HEK293 (cell line): ENCODE results near the gene ZNF48.
A peak's percentile ranks its signal among the peaks of the same experiment; 100 is the strongest.

Experiments
- CTCF ChIA-PET: fragments of 350-600 bp; formaldehyde crosslinking; extraction: SDS; loops from one replicate; lab custom pipeline; 2021; ENCODE audit warnings: antibody characterized with exemption; lab: Yijun Ruan, JAX
- POLR2A ChIA-PET: fragments of 300-600 bp; formaldehyde crosslinking; extraction: SDS; loops from one replicate; lab custom pipeline; 2020; ENCODE audit warnings: antibody characterized with exemption, inconsistent platforms; lab: Yijun Ruan, JAX
- H3K27ac ChIP-seq: fragments of 200-500 bp; sonication (Bioruptor generic); 2 replicates; pipeline ENCODE4 v1.5.1; 2014; ENCODE audit warnings: low read depth, low read length, control low read depth, inconsistent platforms; ENCODE audit errors: extremely low read depth
- H3K36me3 ChIP-seq, 2 experiments: fragments of 200-500 bp in 1 of 2; sonication (Bioruptor generic) in 1 of 2; 1 replicate in 1 of 2; 2 replicates in 1 of 2; pipeline ENCODE4 v1.5.1; 2014 to 2017; ENCODE audit warnings: inconsistent platforms in 2 of 2, low read length in 2 of 2; ENCODE audit not compliant: control insufficient read depth in 2 of 2, insufficient read depth in 1 of 2
- H3K4me1 ChIP-seq: fragments of 200-500 bp; sonication (Bioruptor generic); 2 replicates; pipeline ENCODE4 v1.5.1; 2014; ENCODE audit warnings: mild to moderate bottlenecking, low read length, inconsistent platforms; ENCODE audit not compliant: control insufficient read depth, insufficient read depth
- H3K4me3 ChIP-seq: 2 replicates; pipeline ENCODE4 v1.5.1; 2011; ENCODE audit warnings: low read depth, mild to moderate bottlenecking, control low read depth, low read length, moderate library complexity
- H3K9me3 ChIP-seq: fragments of 200-500 bp; sonication (Bioruptor generic); 2 replicates; pipeline ENCODE4 v1.5.1; 2014; ENCODE audit warnings: low read depth, low read length, inconsistent platforms; ENCODE audit not compliant: control insufficient read depth, insufficient read depth
- REST ChIP-seq: fragments of 450-650 bp; formaldehyde crosslinking; IDR thresholded peaks from 2 replicates; pipeline ENCODE4 v1.5.1; 2016; ENCODE audit warnings: missing biosample characterization, missing genetic modification characterization
- SALL2 ChIP-seq: fragments of 450-650 bp; formaldehyde crosslinking; IDR thresholded peaks from 2 replicates; pipeline ENCODE4 v1.5.0; 2017; ENCODE audit warnings: missing biosample characterization, mild to moderate bottlenecking, missing genetic modification characterization, borderline replicate concordance
- SP7 ChIP-seq: fragments of 450-650 bp; formaldehyde crosslinking; IDR thresholded peaks from 2 replicates; pipeline ENCODE4 v1.5.1; 2016; ENCODE audit warnings: missing biosample characterization, missing genetic modification characterization
- TSHZ1 ChIP-seq: fragments of 450-650 bp; formaldehyde crosslinking; IDR thresholded peaks from 2 replicates; pipeline ENCODE4 v1.5.1; 2016; ENCODE audit warnings: missing biosample characterization, missing genetic modification characterization, borderline replicate concordance
- ZBTB10 ChIP-seq: fragments of 450-650 bp; formaldehyde crosslinking; IDR thresholded peaks from 2 replicates; pipeline ENCODE4 v1.5.1; 2016; ENCODE audit warnings: missing biosample characterization, missing genetic modification characterization
- ZNF133 ChIP-seq: fragments of 450-650 bp; formaldehyde crosslinking; IDR thresholded peaks from 2 replicates; pipeline ENCODE4 v1.5.1; 2016; ENCODE audit warnings: missing biosample characterization, missing genetic modification characterization
- ZNF211 ChIP-seq: fragments of 450-650 bp; formaldehyde crosslinking; IDR thresholded peaks from 2 replicates; pipeline ENCODE4 v1.5.1; 2016; ENCODE audit warnings: low read depth, missing biosample characterization, missing genetic modification characterization
- ZNF221 ChIP-seq: fragments of 450-650 bp; formaldehyde crosslinking; IDR thresholded peaks from 2 replicates; pipeline ENCODE4 v1.5.1; 2017; ENCODE audit warnings: missing biosample characterization, missing genetic modification characterization, borderline replicate concordance
- ZNF239 ChIP-seq: fragments of 450-650 bp; formaldehyde crosslinking; IDR thresholded peaks from 2 replicates; pipeline ENCODE4 v1.5.1; 2016; ENCODE audit warnings: missing biosample characterization, missing genetic modification characterization
- ZNF248 ChIP-seq: fragments of 450-650 bp; formaldehyde crosslinking; IDR thresholded peaks from 2 replicates; pipeline ENCODE4 v1.5.1; 2017; ENCODE audit warnings: missing biosample characterization, missing genetic modification characterization
- ZNF311 ChIP-seq: fragments of 450-650 bp; formaldehyde crosslinking; IDR thresholded peaks from 2 replicates; pipeline ENCODE4 v1.5.1; 2017; ENCODE audit warnings: missing biosample characterization, missing genetic modification characterization, borderline replicate concordance
- ZNF423 ChIP-seq: fragments of 450-650 bp; formaldehyde crosslinking; IDR thresholded peaks from 2 replicates; pipeline ENCODE4 v1.5.1; 2016; ENCODE audit warnings: missing biosample characterization, missing genetic modification characterization
- ZNF555 ChIP-seq: fragments of 450-650 bp; formaldehyde crosslinking; conservative IDR thresholded peaks from 2 replicates; pipeline ENCODE4 v1.5.1; 2017; ENCODE audit warnings: missing biosample characterization, mild to moderate bottlenecking, missing genetic modification characterization, inconsistent platforms
- TF ChIP-seq, protein P1 (sequence below): fragments of 450-650 bp; IDR thresholded peaks from 2 replicates; pipeline ENCODE4 v1.5.1; 2018; ENCODE audit warnings: missing biosample characterization, mild to moderate bottlenecking, missing genetic modification characterization
- TF ChIP-seq, protein P2 (sequence below): fragments of 450-650 bp; formaldehyde crosslinking; IDR thresholded peaks from 2 replicates; pipeline ENCODE4 v1.5.1; 2017; ENCODE audit warnings: missing biosample characterization, mild to moderate bottlenecking, missing genetic modification characterization, moderate library complexity
- TF ChIP-seq, protein P3 (sequence below): fragments of 450-650 bp; formaldehyde crosslinking; IDR thresholded peaks from 2 replicates; pipeline ENCODE4; 2016; ENCODE audit warnings: missing biosample characterization, missing genetic modification characterization

The ZNF48 gene

DNA sequence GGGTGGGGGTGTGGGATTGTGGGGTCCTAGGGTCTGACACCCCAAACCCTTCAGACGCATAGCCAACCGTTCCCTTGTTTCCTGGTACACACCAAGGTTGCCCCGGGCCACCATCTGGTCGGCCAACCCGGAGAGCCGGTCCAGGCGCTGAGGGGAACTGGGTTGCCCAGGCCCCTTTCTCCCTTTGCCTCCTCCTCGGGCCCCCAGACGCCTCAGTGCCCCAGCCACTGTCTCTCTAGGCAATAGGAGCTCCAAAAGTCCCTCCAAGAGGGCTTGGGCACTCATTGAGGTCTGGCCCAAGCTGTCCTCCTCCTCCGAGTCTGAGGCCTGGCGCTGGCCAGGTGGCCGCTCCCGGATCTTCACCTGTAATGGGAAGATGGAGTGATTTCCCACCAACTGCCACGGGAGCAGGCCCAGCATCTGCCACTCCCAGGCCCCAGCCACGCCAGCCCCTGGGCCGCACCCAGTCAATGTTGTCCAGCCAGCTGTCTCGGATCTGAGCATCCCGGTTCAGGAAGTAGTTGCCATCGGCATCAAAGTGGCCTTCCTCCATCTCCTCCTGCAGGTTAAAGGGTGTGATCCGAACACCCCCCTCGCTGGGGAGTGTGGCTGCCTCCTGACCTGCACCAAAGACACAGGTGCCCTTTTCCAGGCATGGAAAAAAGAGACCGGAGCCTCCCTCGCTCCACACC, 41.6 kb upstream of the ZNF48 start:
- CTCF ChIA-PET: interaction anchor here (0.6 to 1.6 kb wide), 4 partner anchors 15 to 331 kb away, joined by 3 to 6 read pairs (median 4); no protein-coding TSS in a partner anchor
- POLR2A ChIA-PET: interaction anchor here (0.9 to 4.5 kb wide), 7 partner anchors 12 to 64 kb away, joined by 3 to 60 read pairs (median 5); partner anchors contain the start of gene TBC1D10B
- Histone ChIP-seq H3K36me3 (peaks cover 5 to 69% of the 10 kb centered on the region in 2 experiments; a peak in 2 of 3 replicates), H3K4me3 (peak overlapping the region; percentile 95), H3K9me3 (no peaks in the 10 kb centered on the region), H3K4me1 (no peaks in the 10 kb centered on the region), H3K27ac (no peak overlapping the region)
- TF ChIP-seq SALL2 (tag by site-specific recombination) (no peak), REST (tag by site-specific recombination) (no peak), TSHZ1 (tag by site-specific recombination) (no peak), ZNF248 (tag by site-specific recombination) (no peak), SP7 (no peak), ZNF239 (tag by site-specific recombination) (no peak), ZBTB10 (tag by site-specific recombination) (no peak), ZNF311 (tag by site-specific recombination) (no peak), ZNF221 (no peak), ZNF211 (no peak), ZNF423 (tag by site-specific recombination) (no peak), ZNF133 (tag by site-specific recombination) (no peak), ZNF555 (tag by site-specific recombination) (no peak)
- TF ChIP-seq, protein P1, sequence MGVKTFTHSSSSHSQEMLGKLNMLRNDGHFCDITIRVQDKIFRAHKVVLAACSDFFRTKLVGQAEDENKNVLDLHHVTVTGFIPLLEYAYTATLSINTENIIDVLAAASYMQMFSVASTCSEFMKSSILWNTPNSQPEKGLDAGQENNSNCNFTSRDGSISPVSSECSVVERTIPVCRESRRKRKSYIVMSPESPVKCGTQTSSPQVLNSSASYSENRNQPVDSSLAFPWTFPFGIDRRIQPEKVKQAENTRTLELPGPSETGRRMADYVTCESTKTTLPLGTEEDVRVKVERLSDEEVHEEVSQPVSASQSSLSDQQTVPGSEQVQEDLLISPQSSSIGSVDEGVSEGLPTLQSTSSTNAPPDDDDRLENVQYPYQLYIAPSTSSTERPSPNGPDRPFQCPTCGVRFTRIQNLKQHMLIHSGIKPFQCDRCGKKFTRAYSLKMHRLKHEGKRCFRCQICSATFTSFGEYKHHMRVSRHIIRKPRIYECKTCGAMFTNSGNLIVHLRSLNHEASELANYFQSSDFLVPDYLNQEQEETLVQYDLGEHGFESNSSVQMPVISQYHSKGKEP: no peak
- TF ChIP-seq, protein P2, sequence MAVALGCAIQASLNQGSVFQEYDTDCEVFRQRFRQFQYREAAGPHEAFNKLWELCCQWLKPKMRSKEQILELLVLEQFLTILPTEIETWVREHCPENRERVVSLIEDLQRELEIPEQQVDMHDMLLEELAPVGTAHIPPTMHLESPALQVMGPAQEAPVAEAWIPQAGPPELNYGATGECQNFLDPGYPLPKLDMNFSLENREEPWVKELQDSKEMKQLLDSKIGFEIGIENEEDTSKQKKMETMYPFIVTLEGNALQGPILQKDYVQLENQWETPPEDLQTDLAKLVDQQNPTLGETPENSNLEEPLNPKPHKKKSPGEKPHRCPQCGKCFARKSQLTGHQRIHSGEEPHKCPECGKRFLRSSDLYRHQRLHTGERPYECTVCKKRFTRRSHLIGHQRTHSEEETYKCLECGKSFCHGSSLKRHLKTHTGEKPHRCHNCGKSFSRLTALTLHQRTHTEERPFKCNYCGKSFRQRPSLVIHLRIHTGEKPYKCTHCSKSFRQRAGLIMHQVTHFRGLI (tag by site-specific recombination): no peak
- TF ChIP-seq, protein P3, sequence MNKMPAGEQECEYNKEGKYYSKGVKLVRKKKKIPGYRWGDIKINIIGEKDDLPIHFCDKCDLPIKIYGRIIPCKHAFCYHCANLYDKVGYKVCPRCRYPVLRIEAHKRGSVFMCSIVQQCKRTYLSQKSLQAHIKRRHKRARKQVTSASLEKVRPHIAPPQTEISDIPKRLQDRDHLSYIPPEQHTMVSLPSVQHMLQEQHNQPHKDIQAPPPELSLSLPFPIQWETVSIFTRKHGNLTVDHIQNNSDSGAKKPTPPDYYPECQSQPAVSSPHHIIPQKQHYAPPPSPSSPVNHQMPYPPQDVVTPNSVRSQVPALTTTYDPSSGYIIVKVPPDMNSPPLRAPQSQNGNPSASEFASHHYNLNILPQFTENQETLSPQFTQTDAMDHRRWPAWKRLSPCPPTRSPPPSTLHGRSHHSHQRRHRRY (tag by site-specific recombination): no peak
